K562 (cell line): ENCODE results near the gene RBFOX1. TPM values are rescaled to one million over a fixed set of nuclear protein-coding genes. Genes with fewer than 3 reads are reported as not detected.

Experiments
- ATAC-seq: fragments of 200-7000 bp; cut with Tn5 transposase; 3 replicates; pipeline ENCODE4 v1.9.1; 2020; ENCODE audit warnings: moderate library complexity
- BruUV-seq: library from RNA; stranded (reverse); fragments of 400-500 nt; replicated peaks from 2 replicates; lab custom pipeline; 2021; lab: Mats Ljungman, UMichigan
- CTCF ChIA-PET: fragments of 300-600 bp; formaldehyde crosslinking; extraction: SDS; loops from one replicate; lab custom pipeline; 2021; ENCODE audit warnings: low intra/inter-chr PET ratio; lab: Yijun Ruan, JAX
- POLR2A ChIA-PET: fragments of 300-600, 350-650 bp; sonication (Branson Sonifier 250); formaldehyde crosslinking; extraction: SDS; loops from one replicate; lab custom pipeline; 2021; ENCODE audit warnings: antibody characterized with exemption, inconsistent platforms; lab: Yijun Ruan, JAX
- DNase-seq, 4 experiments: peaks; one replicate each; pipeline versions ENCODE4 v3.0.0 to v3.0.0-alpha.2; 2011 to 2018; ENCODE audit warnings: low spot score in 3 of 4, mixed read lengths in 3 of 4; ENCODE audit errors: extremely low read depth in 1 of 4
- FAIRE-seq: peaks from 2 replicates; lab custom pipeline; 2011; peaks lifted over from hg19 to GRCh38; lab: Jason Lieb, UNC
- H2AFZ ChIP-seq: 2 replicates; pipeline ENCODE4 v1.6.0; 2011; ENCODE audit warnings: low read depth, low read length, control low read depth, inconsistent platforms
- H3K27ac ChIP-seq: fragments of 200-600 bp; 3 replicates; pipeline ENCODE4 v1.8.0; 2011; ENCODE audit warnings: low read depth, mild to moderate bottlenecking, control low read depth, inconsistent platforms, low read length, moderate library complexity, mixed read lengths; ENCODE audit errors: extremely low read depth
- H3K27me3 ChIP-seq, 2 experiments: fragments of 300-600 bp in 1 of 2; 2 replicates in 1 of 2; 3 replicates in 1 of 2; pipeline versions ENCODE4 v1.6.0 to v1.8.0; 2011; ENCODE audit warnings: inconsistent platforms in 2 of 2, low read length in 2 of 2, mild to moderate bottlenecking in 1 of 2, mixed read lengths in 1 of 2, moderate library complexity in 1 of 2; ENCODE audit not compliant: control insufficient read depth in 2 of 2, insufficient read depth in 2 of 2
- H3K36me3 ChIP-seq: fragments of 300-600 bp; 3 replicates; pipeline ENCODE4 v1.8.0; 2011; ENCODE audit warnings: mild to moderate bottlenecking, low read length, inconsistent platforms; ENCODE audit not compliant: control insufficient read depth, insufficient read depth
- H3K4me1 ChIP-seq, 2 experiments: fragments of 200-600 bp in 1 of 2; replicated peaks in 1 of 2; 2 replicates in 1 of 2; 3 replicates in 1 of 2; pipeline versions ENCODE4 v1.5.1 to v1.8.0; 2011; ENCODE audit warnings: inconsistent platforms in 2 of 2, low read length in 2 of 2, mild to moderate bottlenecking in 1 of 2, mixed read lengths in 1 of 2, moderate library complexity in 1 of 2; ENCODE audit not compliant: control insufficient read depth in 2 of 2, insufficient read depth in 2 of 2
- H3K4me2 ChIP-seq: 2 replicates; pipeline ENCODE4 v1.6.1; 2011; ENCODE audit warnings: low read length, control low read depth, inconsistent platforms, mixed read lengths; ENCODE audit not compliant: insufficient read depth
- H3K4me3 ChIP-seq: fragments of 200-600 bp; sonication (generic), shearing (Covaris generic); 2 replicates; pipeline ENCODE4 v1.5.1; 2016; ENCODE audit warnings: control low read depth, inconsistent platforms
- H3K79me2 ChIP-seq: fragments of 200-600 bp; 3 replicates; pipeline ENCODE4 v1.8.0; 2011; ENCODE audit warnings: low read length, inconsistent platforms; ENCODE audit not compliant: control insufficient read depth, insufficient read depth
- H3K9ac ChIP-seq, 2 experiments: 2 replicates each; pipeline versions ENCODE4 v1.6.0 to v1.6.1; 2011; ENCODE audit warnings: low read depth in 2 of 2, low read length in 2 of 2, control low read depth in 1 of 2, inconsistent platforms in 1 of 2, mild to moderate bottlenecking in 1 of 2, mixed read lengths in 1 of 2; ENCODE audit not compliant: insufficient read depth in 1 of 2
- H3K9me1 ChIP-seq: one replicate; pipeline ENCODE4 v1.6.0; 2011; ENCODE audit warnings: inconsistent platforms, mild to moderate bottlenecking, low read length, moderate library complexity; ENCODE audit not compliant: control insufficient read depth, insufficient read depth
- H3K9me3 ChIP-seq: replicated peaks from 2 replicates; pipeline ENCODE4 v1.5.1; 2011; ENCODE audit warnings: low read depth, low read length, inconsistent platforms; ENCODE audit not compliant: control insufficient read depth, insufficient read depth
- H4K20me1 ChIP-seq: replicated peaks from 2 replicates; pipeline ENCODE4 v1.6.1; 2011; ENCODE audit warnings: low read length, inconsistent platforms, mixed read lengths; ENCODE audit not compliant: control insufficient read depth, insufficient read depth
- CEBPB ChIP-seq: fragments of 450-650 bp; IDR thresholded peaks from 2 replicates; pipeline ENCODE4 v1.6.1; 2016; ENCODE audit warnings: missing genetic modification characterization, missing compliant biosample characterization
- FOXM1 ChIP-seq, 2 experiments: fragments of 450-650 bp in 1 of 2; sonication (generic) in 1 of 2; formaldehyde crosslinking in 1 of 2; IDR thresholded peaks; 2 replicates each; pipeline versions ENCODE4 v1.6.1 to v1.9.0; 2017 to 2022; ENCODE audit warnings: low read depth in 2 of 2, mild to moderate bottlenecking in 2 of 2, missing genetic modification reagents in 1 of 2, moderate library complexity in 1 of 2
- MTA3 ChIP-seq: fragments of 450-650 bp; formaldehyde crosslinking; IDR thresholded peaks from 2 replicates; pipeline ENCODE4 v1.6.1; 2017; ENCODE audit warnings: mild to moderate bottlenecking, borderline replicate concordance
- OTX1 ChIP-seq: fragments of 450-650 bp; formaldehyde crosslinking; IDR thresholded peaks from 2 replicates; pipeline ENCODE4 v1.4.0; 2022; ENCODE audit warnings: mild to moderate bottlenecking
- TCF3 ChIP-seq: sonication (generic); formaldehyde crosslinking; IDR thresholded peaks from 2 replicates; pipeline ENCODE4 v1.4.0; 2020; ENCODE audit warnings: mild to moderate bottlenecking, missing genetic modification reagents
- WGBS: fragments of 100-300 bp; shearing (Covaris generic); methylation state at CpG from one replicate; pipeline ENCODE4 v1.1.6; 2016; ENCODE audit warnings: low coverage, mixed read lengths; ENCODE audit not compliant: insufficient coverage; ENCODE audit errors: missing lambda C conversion rate; 5-methylcytosine and 5-hydroxymethylcytosine counted together
- in situ Hi-C: fragments of 300-500 bp; cut with MboI; formaldehyde crosslinking; loops from 4 replicates; pipeline ENCODE4 v1.15.0; 2018; ENCODE audit warnings: inconsistent platforms, mixed read lengths
- intact Hi-C: fragments of 100-400 bp; cut with micrococcal nuclease; formaldehyde crosslinking; loops from 2 replicates; pipeline ENCODE4 v1.14.2; 2022
- polyA plus RNA-seq, 8 experiments: library from polyadenylated mRNA; depleted of rRNA in 4 of 8; stranded (reverse) in 5 of 8; unstranded in 3 of 8; fragments of >200 nt; fragmentation: Nextera tagmentation in 2 of 8; fragmentation: Illumina TruSeq in 1 of 8; extraction: Ambion mirVana in 2 of 8; extraction: Trizol in 1 of 8; gene quantifications; 2 replicates each; pipeline versions ENCODE4 v1.2.1 to v1.2.3, GENCODE V29; 2011 to 2014; ENCODE audit warnings: inconsistent platforms in 1 of 8, missing spikeins in 1 of 8
- total RNA-seq, 7 experiments: library from RNA; depleted of rRNA in 6 of 7; stranded (reverse); fragments of >200 nt in 6 of 7; fragmentation: Illumina TruSeq in 2 of 7; extraction: Trizol in 2 of 7; gene quantifications; 2 replicates each; pipeline versions ENCODE4 v1.2.1 to v1.2.3, GENCODE V29; 2011 to 2021; ENCODE audit warnings: low replicate concordance in 1 of 7
- TF ChIP-seq, protein P1 (sequence below): sonication (generic); formaldehyde crosslinking; IDR thresholded peaks from 2 replicates; pipeline ENCODE4 v1.8.0; 2023; ENCODE audit warnings: missing genetic modification reagents, mild to moderate bottlenecking, borderline replicate concordance

RBFOX1 gene
- total and polyA plus RNA-seq, 9 of the 15 experiments (the other 6 are each of a cell fraction or from before 2014, with no cell fraction given) = 0.03 TPM; not detected in 8

DNA sequence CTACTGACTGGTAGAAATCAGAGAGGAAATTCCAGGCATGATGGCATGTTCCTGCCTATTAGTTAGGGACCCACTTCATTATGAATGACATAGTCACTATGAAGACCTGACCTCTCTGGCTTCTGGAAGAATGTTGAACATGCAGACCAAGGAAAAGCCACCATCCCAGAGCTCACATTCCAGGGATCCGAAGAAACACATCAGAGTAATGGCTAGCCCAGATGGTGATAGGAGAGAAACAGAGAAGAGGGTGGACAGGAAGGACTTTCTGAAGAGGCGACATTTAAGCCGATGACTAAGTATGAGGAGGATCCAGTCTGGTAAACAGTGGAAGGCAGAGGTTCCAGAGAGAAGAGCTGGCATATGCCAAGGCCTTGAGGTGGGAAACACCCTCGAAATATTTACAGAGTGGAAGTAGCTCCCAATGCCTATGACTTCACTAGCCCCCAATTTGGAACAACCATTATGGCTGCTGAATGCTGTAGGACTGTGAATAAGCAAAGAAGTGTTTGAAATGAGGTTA lies 216.2 kb downstream of the RBFOX1 start:
- Histone ChIP-seq H3K27ac (no peak overlapping the region), H3K4me1 (no peaks in the 10 kb centered on the region), H3K36me3 (no peaks in the 10 kb centered on the region), H3K4me3 (no peak overlapping the region), H3K9me1 (no peaks in the 10 kb centered on the region), H3K4me2 (no peak overlapping the region), H4K20me1 (no peaks in the 10 kb centered on the region), H3K9ac (no peak overlapping the region), H3K27me3 (peaks cover 8 to 16% of the 10 kb centered on the region in 2 experiments; a peak in 4 of 5 replicates), H3K9me3 (no peaks in the 10 kb centered on the region), H3K79me2 (no peaks in the 10 kb centered on the region), H2AFZ (no peak overlapping the region)
- no peak for ATAC-seq
- WGBS = 2% methylated on average over 4 of the region's 4 CpGs
- no peak for TF ChIP-seq MTA3
- TF ChIP-seq, protein P1, sequence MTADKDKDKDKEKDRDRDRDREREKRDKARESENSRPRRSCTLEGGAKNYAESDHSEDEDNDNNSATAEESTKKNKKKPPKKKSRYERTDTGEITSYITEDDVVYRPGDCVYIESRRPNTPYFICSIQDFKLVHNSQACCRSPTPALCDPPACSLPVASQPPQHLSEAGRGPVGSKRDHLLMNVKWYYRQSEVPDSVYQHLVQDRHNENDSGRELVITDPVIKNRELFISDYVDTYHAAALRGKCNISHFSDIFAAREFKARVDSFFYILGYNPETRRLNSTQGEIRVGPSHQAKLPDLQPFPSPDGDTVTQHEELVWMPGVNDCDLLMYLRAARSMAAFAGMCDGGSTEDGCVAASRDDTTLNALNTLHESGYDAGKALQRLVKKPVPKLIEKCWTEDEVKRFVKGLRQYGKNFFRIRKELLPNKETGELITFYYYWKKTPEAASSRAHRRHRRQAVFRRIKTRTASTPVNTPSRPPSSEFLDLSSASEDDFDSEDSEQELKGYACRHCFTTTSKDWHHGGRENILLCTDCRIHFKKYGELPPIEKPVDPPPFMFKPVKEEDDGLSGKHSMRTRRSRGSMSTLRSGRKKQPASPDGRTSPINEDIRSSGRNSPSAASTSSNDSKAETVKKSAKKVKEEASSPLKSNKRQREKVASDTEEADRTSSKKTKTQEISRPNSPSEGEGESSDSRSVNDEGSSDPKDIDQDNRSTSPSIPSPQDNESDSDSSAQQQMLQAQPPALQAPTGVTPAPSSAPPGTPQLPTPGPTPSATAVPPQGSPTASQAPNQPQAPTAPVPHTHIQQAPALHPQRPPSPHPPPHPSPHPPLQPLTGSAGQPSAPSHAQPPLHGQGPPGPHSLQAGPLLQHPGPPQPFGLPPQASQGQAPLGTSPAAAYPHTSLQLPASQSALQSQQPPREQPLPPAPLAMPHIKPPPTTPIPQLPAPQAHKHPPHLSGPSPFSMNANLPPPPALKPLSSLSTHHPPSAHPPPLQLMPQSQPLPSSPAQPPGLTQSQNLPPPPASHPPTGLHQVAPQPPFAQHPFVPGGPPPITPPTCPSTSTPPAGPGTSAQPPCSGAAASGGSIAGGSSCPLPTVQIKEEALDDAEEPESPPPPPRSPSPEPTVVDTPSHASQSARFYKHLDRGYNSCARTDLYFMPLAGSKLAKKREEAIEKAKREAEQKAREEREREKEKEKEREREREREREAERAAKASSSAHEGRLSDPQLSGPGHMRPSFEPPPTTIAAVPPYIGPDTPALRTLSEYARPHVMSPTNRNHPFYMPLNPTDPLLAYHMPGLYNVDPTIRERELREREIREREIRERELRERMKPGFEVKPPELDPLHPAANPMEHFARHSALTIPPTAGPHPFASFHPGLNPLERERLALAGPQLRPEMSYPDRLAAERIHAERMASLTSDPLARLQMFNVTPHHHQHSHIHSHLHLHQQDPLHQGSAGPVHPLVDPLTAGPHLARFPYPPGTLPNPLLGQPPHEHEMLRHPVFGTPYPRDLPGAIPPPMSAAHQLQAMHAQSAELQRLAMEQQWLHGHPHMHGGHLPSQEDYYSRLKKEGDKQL (CRISPR knock-in tag) = no peak
- TF ChIP-seq FOXM1 (IDR thresholded peaks at IDR 0.05; ENCODE audit: low read depth) = no peak
- no peak for TF ChIP-seq FOXM1 (CRISPR knock-in tag; IDR thresholded peaks at IDR 0.05; ENCODE audit: low read depth)
- no peak for TF ChIP-seq CEBPB (tag)
- TF ChIP-seq TCF3 = no peak
- no peak for TF ChIP-seq OTX1
- in situ Hi-C loops = no loop called here
- POLR2A ChIA-PET = interaction anchor here (1.2 kb wide), 1 partner anchor 14 kb away, joined by 3 read pairs; no protein-coding TSS in a partner anchor
- no TSS peak for BruUV-seq
- CTCF ChIA-PET = no interaction called here
- DNase-seq = no peak
- intact Hi-C loops = no loop called here
- no peak for FAIRE-seq
